Uterus (tissue), 4 donors: ENCODE data around the gene CIAO2B. TPM values are rescaled to one million over a fixed set of nuclear protein-coding genes. Genes with fewer than 3 reads are reported as not detected.
A peak's percentile ranks its signal among the peaks of the same experiment; 100 is the strongest.

ENCODE experiments used
- DNase-seq, 2 donors: peaks; one replicate each; pipeline ENCODE4 v3.0.0-alpha.2; 2019 to 2020
- H3K27ac ChIP-seq, 2 donors: fragments of 200-600 bp; sonication (generic); 1 replicate in 1 of 2; 2 replicates in 1 of 2; pipeline ENCODE4 v1.5.1; 2016 to 2018
- H3K27me3 ChIP-seq, 2 donors: fragments of 200-600 bp; sonication (generic); one replicate each; pipeline ENCODE4 v1.5.1; 2018 to 2019; ENCODE audit warnings: control low read depth in 1 of 2
- H3K36me3 ChIP-seq, 2 donors: fragments of 200-600 bp; sonication (generic); one replicate each; pipeline ENCODE4 v1.5.1; 2019; ENCODE audit warnings: control low read depth in 1 of 2
- H3K4me1 ChIP-seq, 2 donors: fragments of 200-600 bp; sonication (generic); one replicate each; pipeline ENCODE4 v1.5.1; 2018 to 2019; ENCODE audit warnings: control low read depth in 1 of 2
- H3K4me3 ChIP-seq, 2 donors: fragments of 200-600 bp; sonication (generic); 1 replicate in 1 of 2; 2 replicates in 1 of 2; pipeline ENCODE4 v1.5.1; 2018 to 2019; ENCODE audit warnings: mild to moderate bottlenecking in 1 of 2
- H3K9me3 ChIP-seq, 2 donors: fragments of 200-600 bp; sonication (generic); one replicate each; pipeline ENCODE4 v1.5.1; 2019; ENCODE audit warnings: control low read depth in 1 of 2
- POLR2A ChIP-seq, 2 donors: fragments of 450-650 bp; IDR thresholded peaks; one replicate each; pipeline ENCODE4 v1.6.1; 2016; ENCODE audit warnings: antibody characterized with exemption in 2 of 2, mild to moderate bottlenecking in 1 of 2, moderate library complexity in 1 of 2
- intact Hi-C: fragments of 100-400 bp; cut with DNase I; formaldehyde crosslinking; loops from one replicate; pipeline ENCODE4 v1.15.1; 2023; ENCODE audit warnings: low total_unique reads
- total RNA-seq, 4 donors: library from RNA; depleted of rRNA in 3 of 4; stranded (reverse); fragments of >200 nt in 3 of 4; gene quantifications; one replicate each; pipeline versions ENCODE4 v1.1.0 to v1.2.4, GENCODE V29; 2014 to 2023
- TF ChIP-seq, protein P1 (sequence below), 4 experiments: fragments of 200-600 bp in 2 of 4; fragments of 450-650 bp in 2 of 4; sonication (generic) in 2 of 4; IDR thresholded peaks; one replicate each; pipeline ENCODE4 v1.5.1; 2016 to 2019; ENCODE audit warnings: antibody characterized with exemption in 4 of 4, mild to moderate bottlenecking in 2 of 4, moderate library complexity in 1 of 4
- donor health status: DM: yes; HTN: yes; CAD: no.

CIAO2B gene
- 10 to 100 TPM; 15.9 to 76.8 (median 74.2) TPM for total RNA-seq

DNA sequence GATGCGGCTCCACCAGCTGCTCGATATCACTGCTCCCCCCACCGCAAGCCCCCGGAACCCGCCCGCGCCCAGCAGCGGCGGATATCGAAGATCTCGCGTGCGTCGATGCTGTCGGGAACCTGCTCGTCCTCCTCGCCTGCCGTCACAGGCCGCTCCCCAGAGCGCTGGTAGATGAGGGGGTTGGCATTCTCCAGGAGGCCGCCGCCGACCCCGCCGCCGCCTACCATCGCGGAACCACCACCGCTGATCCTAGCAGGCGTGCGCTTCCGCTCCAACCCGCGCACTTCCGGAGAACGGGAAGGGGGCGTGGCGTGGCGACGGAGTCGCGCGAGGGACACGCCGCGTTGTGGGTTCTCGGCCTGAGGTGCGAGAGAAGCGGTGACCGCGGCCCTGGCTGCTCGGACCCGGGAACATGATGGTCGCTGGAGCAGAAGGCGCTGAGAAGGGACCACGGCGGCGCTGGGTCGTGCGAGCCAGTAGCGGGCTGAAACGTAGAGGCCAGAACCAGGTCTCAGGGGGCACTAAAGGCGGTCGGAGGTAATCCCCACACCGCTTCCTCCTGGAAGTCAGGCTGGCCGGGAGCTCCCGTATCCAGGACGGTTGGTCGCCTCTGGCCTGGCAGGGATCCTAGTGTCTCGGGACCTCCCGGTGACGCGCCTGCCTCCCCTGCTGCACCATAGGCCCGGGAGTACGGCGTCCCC lies at the start of gene CIAO2B:
CIAO2B (minus strand) TSS at position 265 of the 701 bp plus-strand sequence; CDS start at position 227, 38 bp downstream.
- Histone ChIP-seq H3K27ac (peak within 1 kb of the TSS; percentile 91 to 93), H3K4me3 (peak within 1 kb of the TSS; percentile 78 to 94), H3K36me3 (no peaks in the 10 kb centered on the region), H3K4me1 (peaks cover 0 to 29% of the 10 kb centered on the region in 2 donors), H3K27me3 (no peaks in the 10 kb centered on the region), H3K9me3 (no peaks in the 10 kb centered on the region)
- intact Hi-C loops: no loop called here
- DNase-seq: peak; percentile 83 to 90
- TF ChIP-seq, protein P1, sequence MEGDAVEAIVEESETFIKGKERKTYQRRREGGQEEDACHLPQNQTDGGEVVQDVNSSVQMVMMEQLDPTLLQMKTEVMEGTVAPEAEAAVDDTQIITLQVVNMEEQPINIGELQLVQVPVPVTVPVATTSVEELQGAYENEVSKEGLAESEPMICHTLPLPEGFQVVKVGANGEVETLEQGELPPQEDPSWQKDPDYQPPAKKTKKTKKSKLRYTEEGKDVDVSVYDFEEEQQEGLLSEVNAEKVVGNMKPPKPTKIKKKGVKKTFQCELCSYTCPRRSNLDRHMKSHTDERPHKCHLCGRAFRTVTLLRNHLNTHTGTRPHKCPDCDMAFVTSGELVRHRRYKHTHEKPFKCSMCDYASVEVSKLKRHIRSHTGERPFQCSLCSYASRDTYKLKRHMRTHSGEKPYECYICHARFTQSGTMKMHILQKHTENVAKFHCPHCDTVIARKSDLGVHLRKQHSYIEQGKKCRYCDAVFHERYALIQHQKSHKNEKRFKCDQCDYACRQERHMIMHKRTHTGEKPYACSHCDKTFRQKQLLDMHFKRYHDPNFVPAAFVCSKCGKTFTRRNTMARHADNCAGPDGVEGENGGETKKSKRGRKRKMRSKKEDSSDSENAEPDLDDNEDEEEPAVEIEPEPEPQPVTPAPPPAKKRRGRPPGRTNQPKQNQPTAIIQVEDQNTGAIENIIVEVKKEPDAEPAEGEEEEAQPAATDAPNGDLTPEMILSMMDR (IDR thresholded peaks at IDR 0.05): peak in 2 of 4 experiments; percentile 7 to 41
- peak; percentile 33 to 86 for TF ChIP-seq POLR2A (IDR thresholded peaks at IDR 0.05)

DNA sequence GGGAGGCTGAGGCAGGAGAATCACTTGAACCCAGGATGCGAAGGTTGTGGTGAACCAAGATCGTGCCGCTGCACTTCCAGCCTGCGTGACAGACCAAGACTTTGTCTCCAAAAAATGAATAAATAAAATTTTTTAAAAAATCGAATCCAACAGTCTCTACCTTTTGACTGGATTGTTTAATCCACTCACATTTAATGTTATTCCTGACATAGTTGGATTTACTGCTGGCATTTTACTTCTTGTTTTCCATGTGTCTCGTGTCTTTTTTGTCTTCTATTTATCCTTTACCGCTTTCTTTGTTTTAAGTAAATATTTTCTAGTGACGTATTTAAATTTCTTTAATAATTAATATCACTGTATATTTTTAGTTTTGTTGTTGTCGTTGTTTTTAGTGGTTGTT lies 48.8 kb upstream of the CIAO2B start:
- H3K36me3 ChIP-seq: no peaks in the 10 kb centered on the region
- H3K9me3 ChIP-seq: no peaks in the 10 kb centered on the region
- no peak overlapping the region for H3K4me3 ChIP-seq
- H3K27ac ChIP-seq: no peak overlapping the region
- no peak for DNase-seq
- no peak for TF ChIP-seq POLR2A (IDR thresholded peaks at IDR 0.05)
- TF ChIP-seq, protein P1 (IDR thresholded peaks at IDR 0.05): no peak
- H3K4me1 ChIP-seq: no peaks in the 10 kb centered on the region
- H3K27me3 ChIP-seq: no peaks in the 10 kb centered on the region
- intact Hi-C loops: no loop called here

DNA sequence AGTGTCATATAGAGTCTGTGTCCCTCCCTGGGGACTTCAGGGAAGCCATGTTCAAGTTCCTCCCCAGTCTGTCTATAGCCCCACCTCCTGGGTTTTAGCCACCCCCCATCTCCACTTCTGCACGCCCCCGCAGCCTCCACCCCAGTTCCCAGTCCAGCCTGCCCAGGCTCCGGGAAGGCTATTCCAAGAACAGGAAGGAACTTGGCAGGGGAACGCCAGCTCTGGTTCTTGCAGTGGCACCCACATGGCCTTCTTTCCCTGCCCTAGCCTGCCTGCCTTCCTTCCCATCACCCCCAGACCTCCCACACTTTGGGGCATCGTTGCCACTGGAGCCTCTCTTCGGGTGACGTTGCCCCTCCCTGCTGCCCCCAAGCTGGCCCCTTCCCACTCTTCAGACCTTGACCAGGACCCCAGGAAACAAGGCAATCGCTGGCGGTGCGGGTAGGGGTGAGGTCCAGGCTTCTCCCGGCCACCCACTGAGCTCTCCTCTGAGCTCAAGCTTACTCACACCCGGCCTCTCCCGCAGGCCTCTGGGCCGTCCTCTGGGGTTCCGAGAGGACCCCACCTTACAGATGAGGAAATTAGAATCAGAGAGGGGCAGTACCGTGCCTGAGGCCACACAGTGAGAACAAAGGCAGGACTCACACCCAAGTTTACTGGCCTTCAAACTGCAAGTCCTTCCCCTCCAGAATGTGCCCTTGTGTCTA lies 45.0 kb upstream of the CIAO2B start:
- H3K36me3 ChIP-seq: no peaks in the 10 kb centered on the region
- no peaks in the 10 kb centered on the region for H3K4me1 ChIP-seq
- H3K9me3 ChIP-seq: no peaks in the 10 kb centered on the region
- H3K27me3 ChIP-seq: no peaks in the 10 kb centered on the region
- peak; percentile 31 to 47 for DNase-seq
- no peak overlapping the region for H3K27ac ChIP-seq
- no peak for TF ChIP-seq POLR2A (IDR thresholded peaks at IDR 0.05)
- TF ChIP-seq, protein P1 (IDR thresholded peaks at IDR 0.05): no peak
- no peak overlapping the region for H3K4me3 ChIP-seq
- intact Hi-C loops: loop anchor here (5.0 kb wide), 1 partner anchor 178 kb away; the partner anchor contains the start of genes FBXL8 and TRADD

DNA sequence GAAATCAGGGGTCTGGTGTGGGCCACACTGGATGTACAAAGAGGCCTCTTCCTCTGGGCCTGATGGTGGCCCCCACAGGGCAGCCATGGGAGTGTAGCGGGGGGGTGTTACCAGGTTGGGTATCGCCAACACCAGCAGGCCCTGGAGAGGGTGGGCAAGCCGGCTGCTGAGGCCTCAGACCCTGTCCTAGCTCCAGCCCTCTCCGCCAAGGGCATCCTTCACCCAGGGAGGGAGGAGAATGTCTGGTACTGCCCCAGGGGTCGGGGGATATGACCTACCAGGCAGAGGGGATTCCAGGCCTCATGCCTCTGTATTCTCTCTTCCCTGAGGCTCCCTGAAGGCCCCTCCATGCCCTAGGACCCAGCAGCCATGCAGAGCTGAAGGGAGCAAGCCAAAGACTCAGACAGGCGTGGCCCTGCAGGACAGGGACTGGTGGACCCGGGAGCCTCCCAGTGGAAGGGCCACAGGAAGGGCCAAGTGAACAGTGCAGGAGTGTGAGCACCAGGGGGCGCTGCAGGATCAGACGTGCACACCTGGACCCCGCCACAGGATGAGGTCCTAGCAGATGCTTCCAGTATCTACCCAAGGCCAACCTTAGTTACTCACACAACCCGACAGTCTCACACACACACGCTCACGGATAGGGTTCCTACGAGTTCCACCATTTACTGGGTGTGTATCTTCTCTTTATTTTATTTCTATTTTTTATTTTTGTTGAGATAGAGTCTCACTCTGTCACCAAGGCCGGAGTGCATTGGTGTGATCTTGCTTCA lies 43.3 kb upstream of the CIAO2B start:
- no peaks in the 10 kb centered on the region for H3K36me3 ChIP-seq
- no peaks in the 10 kb centered on the region for H3K27me3 ChIP-seq
- no peaks in the 10 kb centered on the region for H3K4me1 ChIP-seq
- H3K27ac ChIP-seq: no peak overlapping the region
- peak in 1 of 2 donors; percentile 23 for TF ChIP-seq POLR2A (IDR thresholded peaks at IDR 0.05)
- TF ChIP-seq, protein P1 (IDR thresholded peaks at IDR 0.05): peak; percentile 94 to 99 (median 96)
- no peak overlapping the region for H3K4me3 ChIP-seq
- no peaks in the 10 kb centered on the region for H3K9me3 ChIP-seq
- DNase-seq: peak; percentile 87 to 89
- intact Hi-C loops: loop anchor here (5.0 kb wide), 1 partner anchor 180 kb away; the partner anchor contains the start of genes FBXL8 and TRADD
